GM21717 (cell line): ENCODE data around the gene RAN.
"Not testable (repeated sequence)": the region's sequence is repeated elsewhere in the genome, so short reads cannot be mapped to it uniquely, and the experiment has no call there.

Source experiments
- ATAC-seq: cut with Tn5 transposase; IDR thresholded peaks from one replicate; pipeline ENCODE4 v1.9.1; 2021; ENCODE audit warnings: mild to moderate bottlenecking, moderate library complexity; ENCODE audit not compliant: unreplicated experiment

RAN gene

GRCh38 chr12:130877333-130877732 lies 5.5 kb downstream of the RAN start:
- ATAC-seq, result no peak

GRCh38 chr12:130878193-130879185 lies 6.6 kb downstream of the RAN start:
- ATAC-seq, result no peak

GRCh38 chr12:130879212-130879686 lies 7.4 kb downstream of the RAN start:
- ATAC-seq, result peak; percentile 84

GRCh38 chr12:130879781-130880389 lies 8.0 kb downstream of the RAN start:
- no peak for ATAC-seq

GRCh38 chr12:130880411-130880885 lies 8.6 kb downstream of the RAN start:
- no peak for ATAC-seq

- no peak for ATAC-seq
These were observed 9.2 kb downstream of the RAN start for GRCh38 chr12:130881046-130881445.

GRCh38 chr12:130881548-130881947 lies 9.7 kb downstream of the RAN start:
- no peak for ATAC-seq

GRCh38 chr12:130887190-130887589 lies 15.3 kb downstream of the RAN start:
- ATAC-seq, result not testable (repeated sequence)

- ATAC-seq, result no peak
These were observed 32.2 kb downstream of the RAN start for GRCh38 chr12:130904064-130904463.

- ATAC-seq, result not testable (repeated sequence)
These were observed 33.1 kb downstream of the RAN start for GRCh38 chr12:130904936-130905455.

GRCh38 chr12:130909111-130909510 lies 37.2 kb downstream of the RAN start:
- no peak for ATAC-seq

GRCh38 chr12:130911193-130911592 lies 39.3 kb downstream of the RAN start:
- no peak for ATAC-seq

GRCh38 chr12:130911933-130912332 lies 40.1 kb downstream of the RAN start:
- ATAC-seq, result no peak

- ATAC-seq, result no peak
These were observed 44.5 kb downstream of the RAN start for GRCh38 chr12:130916241-130916911.

- ATAC-seq, result no peak
These were observed 45.7 kb downstream of the RAN start for GRCh38 chr12:130917607-130918006.

- no peak for ATAC-seq
These were observed 47.2 kb downstream of the RAN start for GRCh38 chr12:130919086-130919485.

- no peak for ATAC-seq
These were observed 48.3 kb downstream of the RAN start for GRCh38 chr12:130920119-130920703.

GRCh38 chr12:130920723-130921381 lies 49.0 kb downstream of the RAN start:
- ATAC-seq, result no peak

GRCh38 chr12:130922511-130922953 lies 50.7 kb downstream of the RAN start:
- ATAC-seq, result no peak
